Measurements from ENCODE around the gene CRACR2B. TPM values are rescaled to one million over a fixed set of nuclear protein-coding genes. Genes with fewer than 3 reads are reported as not detected.

CRACR2B gene
- total RNA-seq, 2 experiments from 2014 or later = 0.33 TPM; not detected in 1

DNA sequence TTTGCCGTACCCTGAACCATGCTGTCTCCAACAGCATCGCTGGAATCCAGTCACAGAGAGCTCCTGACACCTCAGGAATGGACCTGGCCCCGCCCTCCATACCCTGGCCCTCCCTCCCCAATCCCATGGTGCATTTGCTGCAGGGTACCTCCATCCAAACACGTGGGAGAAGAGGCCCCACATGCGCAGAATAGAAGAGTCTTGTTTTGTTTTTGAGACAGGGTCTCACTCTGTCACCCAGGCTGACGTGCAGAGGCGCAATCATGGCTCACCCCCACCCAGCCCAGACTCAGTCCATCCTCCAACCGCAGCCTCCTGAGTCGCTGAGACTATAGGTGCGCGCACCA lies 11.3 kb upstream of the CRACR2B start:
- no peak for ATAC-seq (ENCODE audit: poor library complexity)

DNA sequence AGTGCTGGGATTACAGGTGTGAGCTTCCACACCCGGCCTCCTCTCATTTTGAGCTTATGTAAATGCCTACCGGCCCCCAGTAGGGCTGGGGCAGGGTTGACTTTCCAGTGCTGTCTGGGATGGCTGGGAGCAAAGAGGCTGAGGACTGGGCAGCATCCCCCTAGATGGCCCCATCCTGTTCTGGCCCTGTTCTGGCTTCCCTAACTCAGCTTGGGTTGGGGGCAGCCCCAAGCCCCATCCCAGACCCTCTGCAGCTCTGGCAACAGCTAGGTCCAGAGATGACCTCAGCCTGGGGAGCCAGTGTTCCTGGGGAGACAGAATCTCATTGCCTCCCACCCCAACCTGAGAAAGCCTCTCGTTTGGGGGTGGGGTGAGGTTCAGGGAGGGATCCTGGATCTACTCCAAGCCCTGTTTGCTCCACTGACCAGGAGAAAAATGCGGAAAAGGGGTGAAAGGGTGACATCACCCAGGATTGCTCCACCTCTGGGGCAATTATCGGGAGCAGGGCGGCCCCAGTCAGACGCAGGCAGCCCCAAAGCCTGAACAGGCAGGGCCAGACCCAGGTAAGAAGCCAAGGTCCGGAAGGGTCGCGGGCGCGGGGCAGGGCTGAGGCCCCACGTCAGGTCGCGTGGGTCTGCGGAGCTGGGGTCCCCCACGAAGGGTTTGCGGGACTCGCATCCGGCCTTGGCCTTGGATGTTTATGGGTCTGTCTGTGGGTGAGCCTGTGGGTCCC lies 9.2 kb upstream of the CRACR2B start, which contains the start of gene PNPLA2:
TSS of gene PNPLA2 (plus strand) at position 519 of the 733 bp plus-strand sequence. CDS start 805 bp downstream, outside the sequence.
- ChIA-PET CTCF (interaction anchor here (1.1 to 2.0 kb wide), 3 partner anchors 8 to 30 kb away, joined by 4 to 7 read pairs (median 4); no protein-coding TSS in a partner anchor), POLR2A (interaction anchor here (0.6 to 6.1 kb wide), 21 partner anchors 7 to 611 kb away, joined by 3 to 115 read pairs (median 7); partner anchors contain the start of genes BET1L, CD151, CRACR2B and GATD1)
- peaks cover 34% of the 10 kb centered on the region for H3K4me1 ChIP-seq (ENCODE audit: insufficient read depth, low read length)
- H3K9me3 Mint-ChIP-seq = no peaks in the 10 kb centered on the region
- no peaks in the 10 kb centered on the region for H3K27me3 ChIP-seq (ENCODE audit: control insufficient read depth in 1 of 2, insufficient read depth in 2 of 2, low read length in 2 of 2)
- TF ChIP-seq, protein P1, sequence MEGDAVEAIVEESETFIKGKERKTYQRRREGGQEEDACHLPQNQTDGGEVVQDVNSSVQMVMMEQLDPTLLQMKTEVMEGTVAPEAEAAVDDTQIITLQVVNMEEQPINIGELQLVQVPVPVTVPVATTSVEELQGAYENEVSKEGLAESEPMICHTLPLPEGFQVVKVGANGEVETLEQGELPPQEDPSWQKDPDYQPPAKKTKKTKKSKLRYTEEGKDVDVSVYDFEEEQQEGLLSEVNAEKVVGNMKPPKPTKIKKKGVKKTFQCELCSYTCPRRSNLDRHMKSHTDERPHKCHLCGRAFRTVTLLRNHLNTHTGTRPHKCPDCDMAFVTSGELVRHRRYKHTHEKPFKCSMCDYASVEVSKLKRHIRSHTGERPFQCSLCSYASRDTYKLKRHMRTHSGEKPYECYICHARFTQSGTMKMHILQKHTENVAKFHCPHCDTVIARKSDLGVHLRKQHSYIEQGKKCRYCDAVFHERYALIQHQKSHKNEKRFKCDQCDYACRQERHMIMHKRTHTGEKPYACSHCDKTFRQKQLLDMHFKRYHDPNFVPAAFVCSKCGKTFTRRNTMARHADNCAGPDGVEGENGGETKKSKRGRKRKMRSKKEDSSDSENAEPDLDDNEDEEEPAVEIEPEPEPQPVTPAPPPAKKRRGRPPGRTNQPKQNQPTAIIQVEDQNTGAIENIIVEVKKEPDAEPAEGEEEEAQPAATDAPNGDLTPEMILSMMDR (IDR thresholded peaks at IDR 0.05) = no peak
- no peaks in the 10 kb centered on the region for H3K9me3 ChIP-seq (ENCODE audit: control insufficient read depth in 1 of 2, insufficient read depth in 1 of 2, low read length in 2 of 2)
- H3K27ac Mint-ChIP-seq = peak within 1 kb of the TSS; percentile 92
- H3K4me1 Mint-ChIP-seq (ENCODE audit: low read depth) = peaks cover 11% of the 10 kb centered on the region
- peaks cover 25% of the 10 kb centered on the region for H3K36me3 Mint-ChIP-seq (ENCODE audit: low read depth)
- H3K4me3 Mint-ChIP-seq = peak within 1 kb of the TSS; percentile 97
- DNase-seq = no peak
- H3K27me3 Mint-ChIP-seq = no peaks in the 10 kb centered on the region
- no peak for ATAC-seq (ENCODE audit: poor library complexity)
- H3K4me3 ChIP-seq (ENCODE audit: low read length) = peak within 1 kb of the TSS; percentile 74
- peaks cover 26% of the 10 kb centered on the region for H3K36me3 ChIP-seq (ENCODE audit: insufficient read depth, low read length)
- H3K27ac ChIP-seq (ENCODE audit: low read depth in 1 of 2, low read length in 2 of 2) = peak within 1 kb of the TSS; percentile 62 to 88
- intact Hi-C loops (cut with DNase I, micrococcal nuclease) = loop anchor here (1.0 kb wide), 1 partner anchor 9 kb away; the partner anchor contains the start of gene RPLP2 (in 2 of the 2)

More for the DNA sequence above, 11.3 kb upstream of the CRACR2B start:
- DNase-seq = no peak
- POLR2A ChIA-PET = interaction anchor here (1.0 kb wide), 1 partner anchor 9 kb away, joined by 3 read pairs; no protein-coding TSS in a partner anchor
- Mint-ChIP-seq H3K27me3 (no peaks in the 10 kb centered on the region), H3K4me3 (peak overlapping the region; percentile 15), H3K36me3 (ENCODE audit: low read depth) (peaks cover 27% of the 10 kb centered on the region), H3K4me1 (ENCODE audit: low read depth) (peaks cover 14% of the 10 kb centered on the region), H3K9me3 (no peaks in the 10 kb centered on the region), H3K27ac (no peak overlapping the region)
- H3K9me3 ChIP-seq (ENCODE audit: control insufficient read depth in 1 of 2, insufficient read depth in 1 of 2, low read length in 2 of 2) = no peaks in the 10 kb centered on the region
- peaks cover 32% of the 10 kb centered on the region for H3K36me3 ChIP-seq (ENCODE audit: insufficient read depth, low read length)
- no peak overlapping the region for H3K4me3 ChIP-seq (ENCODE audit: low read length)
- intact Hi-C loops (cut with DNase I, micrococcal nuclease) = no loop called here
- CTCF ChIA-PET = no interaction called here
- no peak overlapping the region for H3K27ac ChIP-seq (ENCODE audit: low read depth in 1 of 2, low read length in 2 of 2)
- peaks cover 32% of the 10 kb centered on the region for H3K4me1 ChIP-seq (ENCODE audit: insufficient read depth, low read length)
- TF ChIP-seq, protein P1 (IDR thresholded peaks at IDR 0.05) = no peak
- H3K27me3 ChIP-seq (ENCODE audit: control insufficient read depth in 1 of 2, insufficient read depth in 2 of 2, low read length in 2 of 2) = no peaks in the 10 kb centered on the region

- Histone ChIP-seq H3K9me3 (ENCODE audit: control insufficient read depth in 1 of 2, insufficient read depth in 1 of 2, low read length in 2 of 2) (no peaks in the 10 kb centered on the region), H3K36me3 (ENCODE audit: insufficient read depth, low read length) (peaks cover 27% of the 10 kb centered on the region), H3K27me3 (ENCODE audit: control insufficient read depth in 1 of 2, insufficient read depth in 2 of 2, low read length in 2 of 2) (no peaks in the 10 kb centered on the region), H3K4me3 (ENCODE audit: low read length) (peak overlapping the region; percentile 74), H3K27ac (ENCODE audit: low read depth in 1 of 2, low read length in 2 of 2) (peak overlapping the region; percentile 62 to 88), H3K4me1 (ENCODE audit: insufficient read depth, low read length) (peaks cover 34% of the 10 kb centered on the region)
- ATAC-seq (ENCODE audit: poor library complexity) (peak; percentile 71), DNase-seq (peak; percentile 83 to 96 (median 92))
- Mint-ChIP-seq H3K27ac (peak overlapping the region; percentile 92), H3K27me3 (no peaks in the 10 kb centered on the region), H3K36me3 (ENCODE audit: low read depth) (peaks cover 25% of the 10 kb centered on the region), H3K4me3 (peak overlapping the region; percentile 97), H3K4me1 (ENCODE audit: low read depth) (peaks cover 11% of the 10 kb centered on the region), H3K9me3 (no peaks in the 10 kb centered on the region)
- ChIA-PET POLR2A (interaction anchor here (0.6 to 6.1 kb wide), 24 partner anchors 8 to 612 kb away, joined by 3 to 115 read pairs (median 6); partner anchors contain the start of genes BET1L, CD151, CRACR2B and DEAF1), CTCF (interaction anchor here (1.1 to 2.0 kb wide), 3 partner anchors 8 to 29 kb away, joined by 4 to 7 read pairs (median 4); no protein-coding TSS in a partner anchor)
- intact Hi-C loops (cut with DNase I, micrococcal nuclease) = loop anchor here (1.0 kb wide), 1 partner anchor 10 kb away; the partner anchor contains the start of gene RPLP2 (in 2 of the 2)
- TF ChIP-seq, protein P1 (IDR thresholded peaks at IDR 0.05) = peak; percentile 21
Measured at GRCh38 chr11:819129-819931, 8.4 kb upstream of the CRACR2B start.
